ENCODE results near the gene KCTD2.
"Not testable (repeated sequence)": the region's sequence is repeated elsewhere in the genome, so short reads cannot be mapped to it uniquely, and the experiment has no call there.

Gene KCTD2, protein sequence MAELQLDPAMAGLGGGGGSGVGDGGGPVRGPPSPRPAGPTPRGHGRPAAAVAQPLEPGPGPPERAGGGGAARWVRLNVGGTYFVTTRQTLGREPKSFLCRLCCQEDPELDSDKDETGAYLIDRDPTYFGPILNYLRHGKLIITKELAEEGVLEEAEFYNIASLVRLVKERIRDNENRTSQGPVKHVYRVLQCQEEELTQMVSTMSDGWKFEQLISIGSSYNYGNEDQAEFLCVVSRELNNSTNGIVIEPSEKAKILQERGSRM

DNA sequence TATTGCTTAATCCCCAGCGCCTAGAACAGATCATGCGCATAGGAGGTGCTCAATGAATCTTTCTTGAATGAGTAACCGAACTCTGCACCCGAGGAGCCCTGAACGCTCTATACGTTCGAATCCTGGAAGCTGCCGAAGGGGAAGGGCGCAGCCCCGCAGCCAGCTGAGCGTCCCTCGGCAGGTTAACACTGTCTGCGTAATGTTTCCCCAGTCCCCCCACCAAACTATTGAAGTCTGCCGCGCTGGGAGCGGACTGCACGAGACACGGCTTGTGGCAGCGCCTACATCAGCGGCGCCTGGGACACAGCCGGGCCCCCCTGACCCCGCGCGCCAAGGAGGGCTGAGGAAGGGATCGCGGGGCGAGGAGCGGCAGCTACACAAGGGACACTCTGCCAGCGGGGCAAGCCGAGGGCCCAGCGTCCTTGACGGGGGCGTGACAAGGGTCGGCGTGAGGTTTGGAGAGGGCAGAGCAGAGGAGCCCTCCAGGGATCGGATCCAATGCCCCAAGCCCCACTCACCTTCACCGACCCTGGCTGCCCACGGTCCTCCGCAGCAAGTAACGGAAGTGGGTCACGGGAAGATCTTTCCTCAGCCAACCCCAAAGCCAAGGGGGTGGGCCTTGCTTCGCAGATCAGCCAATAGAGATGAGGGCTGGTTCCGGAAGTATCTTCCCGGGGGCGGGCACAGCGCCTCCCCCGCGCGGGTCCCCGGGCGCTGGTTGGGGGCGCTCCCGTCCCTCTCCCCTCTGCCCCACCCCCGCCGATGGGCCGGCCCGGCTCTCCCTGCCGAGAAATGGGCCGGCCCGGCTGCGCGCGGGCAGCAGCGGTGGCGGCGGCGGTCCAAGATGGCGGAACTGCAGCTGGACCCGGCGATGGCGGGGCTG lies at the start of gene KCTD2, which contains the start of gene ATP5PD:
TSS of gene KCTD2 (plus strand) at position 819 of the 883 bp plus-strand sequence. CDS start at position 845, 26 bp downstream.
TSS of gene ATP5PD (minus strand) at position 563 of the 883 bp plus-strand sequence. CDS start 4,319 bp downstream, outside the sequence.
- DNase-seq (ENCODE audit: low spot score): peak; percentile 99

DNA sequence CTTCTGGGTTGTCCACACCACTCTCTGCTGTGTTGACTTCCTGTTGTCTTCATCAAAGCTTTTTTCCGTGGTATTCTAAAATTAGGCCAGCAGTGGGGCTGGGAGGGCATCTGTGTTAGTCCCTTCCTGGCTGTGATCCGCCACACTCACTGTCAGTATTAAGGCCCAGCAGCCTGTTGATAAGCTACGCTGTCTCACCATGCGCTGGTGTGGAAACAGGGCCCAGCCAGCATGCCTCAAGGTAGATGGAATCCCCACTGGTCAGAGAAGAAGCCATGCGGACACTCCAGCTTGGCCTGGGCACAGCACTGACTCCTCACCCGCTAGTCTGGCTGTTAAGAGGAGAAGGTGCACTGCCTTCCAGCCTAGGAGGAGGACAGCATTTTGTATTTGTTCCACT lies 48.2 kb upstream of the KCTD2 start:
- DNase-seq (ENCODE audit: low spot score): no peak

DNA sequence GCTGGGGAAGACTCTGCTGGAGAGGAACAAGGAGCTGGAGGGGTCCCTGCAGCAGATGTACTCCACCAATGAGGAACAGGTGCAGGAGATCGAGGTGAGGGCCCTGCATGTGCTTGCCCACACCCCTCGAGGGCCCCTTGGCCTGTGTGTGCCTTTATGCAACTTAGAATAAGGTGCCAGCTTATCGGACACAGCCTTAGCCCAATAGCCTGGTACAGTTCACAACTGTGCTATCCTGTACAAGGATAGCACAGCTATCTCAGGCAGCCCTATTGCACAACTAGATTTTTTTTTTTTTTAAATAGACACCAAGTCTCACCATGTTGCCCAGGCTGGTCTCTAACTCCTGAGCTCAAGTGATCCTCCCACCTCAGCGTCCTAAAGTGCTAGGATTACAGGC lies 47.5 kb upstream of the KCTD2 start:
- no peak for DNase-seq (ENCODE audit: low spot score)

DNA sequence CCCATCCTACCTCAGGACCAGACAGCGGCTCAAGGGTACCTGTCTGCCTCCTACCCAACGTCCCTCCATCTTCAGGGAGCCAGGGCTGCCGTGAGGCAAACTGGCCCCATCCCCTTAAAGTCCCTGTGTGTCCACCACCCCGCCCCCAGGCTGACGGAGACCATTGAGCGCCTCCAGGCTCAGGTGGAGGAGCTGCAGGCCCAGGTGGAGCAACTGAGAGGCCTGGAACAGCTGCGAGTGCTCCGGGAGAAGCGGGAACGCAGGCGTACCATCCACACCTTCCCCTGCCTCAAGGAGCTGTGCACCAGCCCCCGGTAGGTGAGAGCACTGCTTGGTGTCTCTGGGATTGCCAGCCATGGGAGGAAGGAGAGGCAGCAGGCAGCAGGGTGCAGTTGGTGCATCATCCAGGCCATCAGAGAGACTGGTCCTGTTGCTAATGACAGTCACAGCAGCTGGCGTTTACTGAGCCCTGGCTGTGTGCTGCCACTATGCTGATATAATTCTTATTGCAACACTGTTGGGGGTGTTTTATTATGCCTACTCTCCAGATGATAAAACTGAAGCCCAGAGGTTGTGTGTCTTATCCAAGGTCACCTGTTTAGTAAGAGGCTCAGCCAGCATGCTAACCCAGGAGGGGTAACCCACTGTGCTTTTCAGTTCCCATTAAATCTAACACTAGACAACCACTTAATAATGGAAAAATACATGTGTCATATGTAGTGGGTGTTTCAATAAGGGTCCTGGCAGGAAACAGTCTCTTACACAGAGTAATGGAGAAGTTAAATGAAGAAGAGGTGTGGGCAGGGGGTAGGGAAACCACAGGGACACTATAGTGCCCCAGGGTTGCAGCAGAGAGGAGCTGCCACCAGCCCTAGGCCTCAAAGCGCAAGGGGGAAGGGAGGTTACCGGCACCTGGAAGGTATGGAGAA lies 44.8 kb upstream of the KCTD2 start:
- DNase-seq (ENCODE audit: low spot score): no peak

DNA sequence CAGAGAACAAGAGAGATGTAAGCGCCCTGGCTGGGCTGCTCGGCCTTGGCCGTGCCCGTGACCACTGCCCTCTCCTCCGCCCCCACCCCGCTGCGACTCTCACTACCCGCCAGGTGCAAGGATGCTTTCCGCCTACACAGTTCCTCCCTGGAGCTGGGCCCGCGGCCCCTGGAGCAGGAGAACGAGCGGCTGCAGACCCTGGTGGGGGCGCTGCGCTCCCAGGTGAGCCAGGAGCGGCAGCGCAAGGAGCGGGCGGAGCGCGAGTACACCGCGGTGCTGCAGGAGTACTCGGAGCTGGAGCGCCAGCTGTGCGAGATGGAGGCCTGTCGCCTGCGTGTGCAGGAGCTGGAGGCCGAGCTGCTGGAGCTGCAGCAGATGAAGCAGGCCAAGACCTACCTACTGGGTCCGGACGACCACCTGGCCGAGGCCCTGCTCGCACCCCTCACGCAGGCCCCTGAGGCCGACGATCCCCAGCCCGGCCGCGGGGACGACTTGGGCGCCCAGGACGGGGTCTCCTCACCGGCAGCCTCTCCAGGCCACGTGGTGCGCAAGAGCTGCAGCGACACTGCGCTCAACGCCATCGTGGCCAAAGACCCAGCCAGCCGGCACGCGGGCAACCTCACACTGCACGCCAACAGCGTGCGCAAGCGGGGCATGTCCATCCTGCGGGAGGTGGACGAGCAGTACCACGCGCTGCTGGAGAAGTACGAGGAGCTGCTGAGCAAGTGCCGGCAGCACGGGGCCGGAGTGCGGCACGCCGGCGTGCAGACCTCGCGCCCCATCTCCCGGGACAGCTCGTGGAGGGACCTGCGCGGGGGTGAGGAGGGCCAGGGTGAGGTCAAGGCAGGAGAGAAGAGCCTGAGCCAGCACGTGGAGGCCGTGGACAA lies 43.7 kb upstream of the KCTD2 start:
- no peak for DNase-seq (ENCODE audit: low spot score)

DNA sequence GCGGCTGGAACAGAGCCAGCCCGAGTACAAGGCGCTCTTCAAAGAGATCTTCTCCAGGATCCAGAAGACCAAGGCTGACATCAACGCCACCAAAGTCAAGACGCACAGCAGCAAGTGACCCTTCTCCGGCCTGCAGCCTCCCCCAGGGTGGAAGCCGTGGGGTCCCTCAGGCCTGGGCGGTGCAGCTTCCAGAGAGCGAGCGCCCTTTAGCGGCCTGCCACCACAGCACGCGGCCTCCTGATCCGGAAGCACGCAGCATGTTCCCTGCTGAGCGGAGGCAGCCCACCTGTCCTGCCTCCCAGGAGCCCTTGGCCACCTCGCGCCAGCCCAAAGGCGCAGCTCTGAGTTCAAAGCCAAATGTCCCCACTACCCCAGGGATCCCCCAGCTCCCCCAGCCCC lies 43.1 kb upstream of the KCTD2 start:
- no peak for DNase-seq (ENCODE audit: low spot score)

DNA sequence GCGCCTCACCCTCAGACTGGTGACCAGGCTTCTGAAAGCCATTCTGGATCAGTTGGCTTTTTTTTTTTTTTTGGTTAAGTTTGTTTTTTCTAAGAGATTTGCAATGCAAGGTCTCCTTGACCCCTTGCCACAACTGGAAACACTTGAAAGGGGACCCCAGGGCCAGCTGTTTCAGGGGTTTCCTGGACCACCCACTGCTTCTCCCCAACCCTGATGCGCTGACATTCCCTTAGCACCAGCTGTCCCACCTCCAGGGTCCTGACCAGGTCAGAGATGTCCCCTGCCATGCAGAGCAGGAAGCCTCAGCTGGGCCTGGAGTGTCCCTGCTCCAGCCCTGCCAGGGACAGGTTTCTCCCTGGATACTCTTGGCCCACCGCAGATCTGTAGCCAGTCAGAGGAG lies 42.7 kb upstream of the KCTD2 start:
- no peak for DNase-seq (ENCODE audit: low spot score)

DNA sequence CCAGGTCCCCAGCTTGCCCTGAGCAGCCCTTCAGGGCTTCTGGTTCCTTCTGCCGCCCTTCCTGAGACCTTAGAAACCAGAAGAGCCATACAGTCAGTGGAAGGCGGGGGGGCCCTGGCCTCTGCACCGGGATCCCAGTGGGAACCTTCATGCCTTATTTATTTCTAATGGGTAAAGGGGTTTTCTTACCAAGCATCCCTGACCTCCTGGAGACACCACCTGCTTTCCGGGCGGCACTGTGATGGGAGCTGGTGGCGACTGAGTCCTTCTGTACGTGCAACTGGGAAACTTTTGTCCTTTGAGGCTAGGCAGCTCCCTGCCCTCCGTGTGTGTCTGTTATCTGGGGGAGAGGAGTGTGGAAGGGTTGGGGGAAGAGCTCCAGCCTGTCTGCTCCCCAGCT lies 41.7 kb upstream of the KCTD2 start:
- no peak for DNase-seq (ENCODE audit: low spot score)

DNA sequence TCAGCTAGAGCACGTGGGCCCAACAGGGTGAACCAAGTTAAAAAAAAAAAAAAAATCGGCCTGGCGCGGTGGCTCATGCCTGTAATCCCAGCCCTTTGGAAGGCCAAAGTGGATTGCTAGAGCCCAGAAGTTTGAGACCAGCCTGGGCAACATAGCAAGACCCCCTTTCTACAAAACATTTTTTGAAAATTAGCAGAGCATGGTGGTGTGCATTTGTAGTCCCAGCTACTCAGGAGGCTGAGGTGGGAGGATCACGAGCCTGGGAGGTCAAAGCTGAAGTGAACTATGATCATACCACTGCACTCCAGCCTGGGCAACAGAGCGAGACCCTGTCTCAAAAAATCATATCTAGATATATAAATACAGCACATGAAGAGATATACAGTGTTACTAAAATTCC lies 40.9 kb upstream of the KCTD2 start:
- DNase-seq (ENCODE audit: low spot score): not testable (repeated sequence)

DNA sequence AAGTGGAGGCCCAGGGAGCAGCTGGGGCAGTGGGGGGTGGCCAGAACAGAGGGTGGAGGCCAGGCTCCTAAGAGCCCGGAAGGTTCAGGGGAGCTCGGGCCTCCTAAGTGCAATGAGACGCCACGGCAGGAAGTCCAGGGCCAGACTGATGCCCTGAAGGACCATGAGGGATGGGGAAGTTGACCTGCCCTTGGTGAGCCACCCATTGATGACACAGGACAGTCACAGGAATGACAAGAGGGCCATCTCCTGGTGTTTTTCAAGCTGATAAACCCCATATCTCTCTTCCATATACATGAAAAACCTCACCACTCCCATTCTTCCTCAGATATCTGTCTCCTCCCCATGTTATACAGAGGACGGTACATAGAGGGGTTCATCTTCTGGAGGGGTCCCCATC lies 40.4 kb upstream of the KCTD2 start:
- no peak for DNase-seq (ENCODE audit: low spot score)

DNA sequence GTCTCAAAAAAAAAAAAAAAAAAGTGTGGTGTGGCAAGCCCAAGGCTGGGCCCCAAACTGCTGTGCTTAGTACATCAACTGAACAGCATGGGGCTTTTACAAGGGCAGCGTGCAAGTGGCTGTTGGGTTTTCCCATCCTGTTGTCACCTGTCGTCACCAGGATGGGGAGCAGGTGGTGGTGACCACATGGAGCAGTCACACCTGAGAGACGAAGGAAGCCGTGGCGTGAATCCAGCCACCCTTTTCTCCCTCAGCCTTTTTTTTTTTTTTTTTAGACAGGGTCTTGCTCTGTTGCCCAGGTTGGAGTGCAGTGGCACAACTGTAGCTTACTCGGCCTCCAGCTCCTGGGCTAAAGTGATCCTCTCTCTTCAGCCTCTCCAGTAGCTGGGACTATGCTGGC lies 38.7 kb upstream of the KCTD2 start:
- DNase-seq (ENCODE audit: low spot score): no peak

DNA sequence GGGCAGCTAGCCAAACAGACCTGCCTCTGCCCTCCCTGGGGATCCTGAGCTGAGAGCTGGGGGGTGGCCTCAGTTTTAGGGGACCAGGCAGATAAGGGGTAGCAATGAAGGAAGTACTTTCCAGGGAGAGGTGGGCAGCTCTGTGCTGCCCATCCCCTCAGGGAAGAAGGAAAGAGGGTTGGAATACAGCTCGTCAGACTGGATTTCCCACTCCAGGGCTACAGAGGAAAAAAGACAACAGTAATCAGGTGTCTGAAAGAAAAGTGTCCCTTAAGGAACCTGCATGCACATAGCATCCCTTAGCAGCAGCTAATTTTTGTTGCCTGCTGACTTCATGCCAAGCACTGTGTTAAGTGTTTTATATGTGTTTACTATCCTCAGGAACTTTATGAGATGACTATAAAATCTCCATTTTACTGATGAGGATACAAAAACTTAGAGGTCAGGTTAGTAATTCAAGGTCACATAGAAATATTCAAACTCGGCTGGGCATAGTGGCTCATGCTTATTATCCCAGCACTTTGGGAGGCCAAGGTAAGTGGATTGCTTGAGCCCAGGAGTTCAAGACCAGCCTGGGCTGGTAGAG lies 37.8 kb upstream of the KCTD2 start:
- DNase-seq (ENCODE audit: low spot score): no peak

DNA sequence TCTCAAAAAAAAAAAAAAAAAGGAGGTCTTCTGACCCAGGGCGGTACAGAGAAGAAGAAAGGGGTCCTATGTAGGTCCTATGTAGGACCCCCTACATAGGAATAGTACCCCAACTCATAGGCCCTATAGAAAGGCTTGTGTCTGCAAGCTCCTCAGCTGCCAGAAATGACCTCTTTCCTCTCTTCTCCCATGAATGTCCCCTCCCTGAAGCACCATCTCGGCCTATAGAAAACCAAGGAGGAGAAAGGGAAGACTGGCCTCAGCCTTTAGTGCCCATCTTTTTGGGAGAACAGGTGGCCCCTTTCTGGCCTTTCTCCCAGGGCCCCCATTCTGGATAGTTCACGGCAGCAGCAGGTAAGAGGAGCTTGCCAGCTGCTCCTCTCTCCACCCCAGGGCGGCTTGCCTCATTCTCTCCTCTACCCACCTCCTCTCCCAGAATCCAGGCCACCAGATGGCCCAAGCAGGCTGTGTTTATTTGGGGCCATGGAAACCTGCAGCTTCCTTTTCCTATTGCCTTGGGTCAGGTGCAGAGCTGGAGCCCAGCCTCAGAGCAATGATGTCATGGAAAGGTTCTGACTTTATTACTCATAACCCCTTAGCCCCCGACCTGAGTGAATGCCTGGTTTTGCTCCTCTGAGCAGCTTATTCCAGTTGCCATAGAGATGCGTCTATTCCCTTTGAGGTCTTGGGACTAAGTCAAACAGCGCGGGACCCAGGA lies 36.2 kb upstream of the KCTD2 start:
- no peak for DNase-seq (ENCODE audit: low spot score)

DNA sequence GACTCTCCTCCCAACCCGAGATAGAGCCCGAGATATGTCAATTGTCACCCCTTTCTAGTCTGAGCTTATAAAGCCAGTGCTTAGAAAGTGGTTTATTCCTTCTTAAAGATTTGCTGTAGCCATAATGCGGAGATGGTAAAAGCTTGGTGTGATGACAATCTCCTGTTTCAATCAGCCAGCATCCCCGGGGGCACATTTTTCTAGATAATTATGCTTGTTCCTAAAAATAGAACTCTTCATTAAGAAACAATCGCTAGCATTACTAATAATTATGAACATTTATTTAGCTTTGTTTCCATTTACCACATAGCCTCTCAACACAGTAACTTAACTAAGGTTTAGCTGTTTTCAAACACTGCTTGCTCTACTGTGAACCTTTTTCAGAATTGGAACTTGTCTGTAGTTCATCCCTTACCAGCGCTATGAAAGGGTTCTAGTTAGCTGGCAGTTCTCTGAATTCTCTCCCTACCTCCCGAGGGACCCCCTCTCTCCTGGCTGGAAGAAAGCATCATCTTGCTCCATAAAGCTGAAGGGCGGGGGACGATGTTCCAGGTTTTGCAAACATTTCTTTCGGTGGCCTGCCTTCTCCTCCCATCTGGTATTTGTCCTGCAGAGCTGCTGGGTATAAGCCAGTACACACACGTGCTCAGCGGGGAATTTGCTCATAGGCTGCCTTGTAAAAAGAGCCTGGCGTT lies 35.5 kb upstream of the KCTD2 start:
- peak; percentile 88 for DNase-seq (ENCODE audit: low spot score)

DNA sequence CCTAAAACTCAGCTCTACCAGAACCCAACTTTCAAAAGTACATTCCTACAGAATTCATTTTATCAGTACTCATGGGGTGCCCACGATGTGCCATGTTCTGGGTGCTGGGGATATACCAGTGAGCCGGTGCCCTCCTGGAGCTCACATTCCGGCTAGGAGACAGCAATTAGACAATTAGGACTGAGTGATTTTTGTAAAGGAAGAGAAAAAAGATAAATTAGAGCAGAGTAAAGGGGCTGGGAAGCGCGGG lies 35.0 kb upstream of the KCTD2 start:
- no peak for DNase-seq (ENCODE audit: low spot score)

DNA sequence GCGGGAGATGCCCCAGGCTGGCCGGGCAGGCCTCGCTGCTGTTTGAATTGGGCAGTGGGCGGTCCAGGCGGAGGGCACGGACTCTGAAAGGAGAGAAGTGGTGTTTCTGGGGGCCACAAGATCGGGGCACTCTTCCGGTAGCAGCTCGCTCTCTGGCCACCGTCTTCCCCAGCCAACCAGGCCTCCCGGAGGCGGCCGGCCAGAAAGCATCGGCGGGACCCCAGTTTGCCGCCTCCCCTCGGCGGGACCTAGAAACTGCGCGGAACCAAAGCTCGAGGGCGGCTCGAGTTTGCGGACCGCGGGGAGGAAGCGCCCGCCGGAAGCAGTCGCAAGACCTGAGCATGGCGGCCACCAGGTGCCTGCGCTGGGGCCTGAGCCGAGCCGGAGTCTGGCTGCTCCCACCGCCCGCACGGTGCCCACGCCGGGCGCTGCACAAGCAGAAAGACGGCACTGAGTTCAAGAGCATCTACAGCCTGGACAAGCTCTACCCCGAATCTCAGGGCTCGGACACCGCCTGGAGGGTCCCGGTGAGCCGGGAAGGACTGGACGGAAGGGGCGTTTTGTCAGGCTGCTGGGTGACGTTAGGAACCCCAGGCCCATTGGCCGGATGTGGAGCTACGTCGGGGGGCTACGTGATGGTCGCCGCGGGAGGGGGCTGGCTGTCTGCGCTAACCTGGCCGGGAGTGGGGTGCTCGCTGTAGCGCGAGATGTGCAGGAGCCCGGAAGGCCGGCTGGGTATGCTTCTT lies 34.5 kb upstream of the KCTD2 start, which contains the start of gene MRPL58:
TSS of gene MRPL58 (plus strand) at position 325 of the 746 bp plus-strand sequence. CDS start at position 342, 17 bp downstream.
- peak; percentile 95 for DNase-seq (ENCODE audit: low spot score)

DNA sequence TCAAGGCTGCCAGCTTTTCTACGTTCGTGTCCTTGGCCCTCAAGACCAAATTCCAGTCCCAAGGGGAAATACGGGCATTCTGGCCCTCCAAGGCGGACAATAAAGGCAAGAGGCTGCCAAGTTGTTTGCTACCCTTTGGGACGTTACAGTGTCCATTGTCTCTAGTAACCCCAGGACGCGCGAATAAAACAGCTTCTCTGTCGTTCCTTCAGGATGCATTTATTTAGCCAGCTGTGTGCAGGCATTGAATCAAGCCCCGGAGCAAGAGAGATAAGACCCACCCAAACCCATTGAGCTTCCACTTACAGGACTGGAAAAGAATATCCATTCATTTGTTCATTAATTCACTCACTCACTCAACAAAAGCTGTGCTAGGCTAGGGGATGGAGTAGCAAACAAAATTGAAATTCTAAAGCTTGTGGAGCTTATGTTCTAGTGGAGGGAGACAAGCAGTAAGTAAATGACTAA lies 33.9 kb upstream of the KCTD2 start:
- no peak for DNase-seq (ENCODE audit: low spot score)

DNA sequence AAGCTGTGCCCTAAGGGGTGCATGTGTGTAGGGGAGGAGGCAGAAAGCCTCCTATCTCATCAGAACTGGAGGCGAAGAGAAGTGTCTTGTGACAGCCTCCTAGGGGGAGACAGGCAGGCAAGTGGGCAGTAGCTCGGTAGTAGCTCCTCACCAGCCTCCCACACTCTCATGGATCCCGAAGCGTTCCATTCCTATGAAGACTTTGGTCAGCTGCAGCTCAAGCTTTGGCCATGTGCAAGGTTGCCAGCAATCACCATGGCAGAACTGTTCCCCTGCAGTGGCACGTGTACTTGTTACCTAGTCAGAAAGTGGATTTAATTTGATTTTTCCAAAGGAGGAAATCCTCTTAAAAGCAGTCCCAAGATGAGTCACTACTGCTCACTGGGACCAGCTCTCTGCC lies 27.9 kb upstream of the KCTD2 start:
- no peak for DNase-seq (ENCODE audit: low spot score)

DNA sequence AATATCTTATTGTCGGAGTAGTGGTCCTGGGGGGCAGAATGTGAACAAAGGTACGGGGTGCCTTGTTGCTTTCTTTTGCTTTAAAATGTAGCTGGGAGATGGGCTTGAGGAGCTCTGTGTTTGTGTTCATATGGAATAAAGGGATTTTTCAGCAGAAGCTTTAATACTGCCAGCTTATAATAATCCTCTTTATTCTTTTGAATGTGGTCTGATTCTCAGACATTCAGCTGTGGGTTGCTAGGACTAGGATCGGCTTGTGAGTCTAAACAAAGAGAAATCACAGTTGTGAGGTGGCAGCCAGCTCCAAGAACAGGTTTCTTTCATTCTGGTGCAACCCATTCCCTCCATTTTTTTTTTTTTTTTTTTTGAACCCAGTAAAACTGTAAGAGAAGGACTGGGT lies 27.3 kb upstream of the KCTD2 start:
- no peak for DNase-seq (ENCODE audit: low spot score)
